ENCODE results near the gene MORN1. TPM values are rescaled to one million over a fixed set of nuclear protein-coding genes. Genes with fewer than 3 reads are reported as not detected.
"Not testable (repeated sequence)": the region's sequence is repeated elsewhere in the genome, so short reads cannot be mapped to it uniquely, and the experiment has no call there.

MORN1 gene
- total and polyA plus RNA-seq, 8 donors = 4.7 to 9.3 (median 5.3) TPM

GRCh38 chr1:2336499-2336898, 54.9 kb downstream of the MORN1 start:
- H3K27me3 ChIP-seq = no peaks in the 10 kb centered on the region
- H3K9me3 ChIP-seq = no peaks in the 10 kb centered on the region
- WGBS, 2 donors = 70 to 81% methylated on average over 9 to 11 of the region's 11 CpGs
- intact Hi-C loops (cut with DNase I) = no loop called here
- FAIRE-seq (no peak), ATAC-seq (no peak), DNase-seq (no peak)
- H3K27ac ChIP-seq = no peak overlapping the region
- no peaks in the 10 kb centered on the region for H3K36me3 ChIP-seq
- TF ChIP-seq CTCF (IDR thresholded peaks at IDR 0.05) = no peak
- no peaks in the 10 kb centered on the region for H3K4me1 ChIP-seq
- H3K4me3 ChIP-seq = no peak overlapping the region

GRCh38 chr1:2335721-2336455, 55.5 kb downstream of the MORN1 start:
- Histone ChIP-seq H3K4me1 (no peaks in the 10 kb centered on the region), H3K9me3 (no peaks in the 10 kb centered on the region), H3K27ac (no peak overlapping the region), H3K36me3 (no peaks in the 10 kb centered on the region), H3K4me3 (no peak overlapping the region), H3K27me3 (no peaks in the 10 kb centered on the region)
- intact Hi-C loops (cut with DNase I) = no loop called here
- DNase-seq (no peak), ATAC-seq (no peak), FAIRE-seq (no peak)
- TF ChIP-seq CTCF (IDR thresholded peaks at IDR 0.05) = no peak
- WGBS, 2 donors = 76 to 82% methylated on average over 35 to 36 of the region's 36 CpGs

- Histone ChIP-seq H3K36me3 (no peaks in the 10 kb centered on the region), H3K27ac (no peak overlapping the region), H3K4me1 (no peaks in the 10 kb centered on the region), H3K9me3 (no peaks in the 10 kb centered on the region), H3K4me3 (no peak overlapping the region), H3K27me3 (no peaks in the 10 kb centered on the region)
- 75 to 76% methylated on average over 33 of the region's 33 CpGs for WGBS, 2 donors
- FAIRE-seq = no peak
- DNase-seq = no peak
- intact Hi-C loops (cut with DNase I) = no loop called here
- TF ChIP-seq CTCF (IDR thresholded peaks at IDR 0.05) = no peak
- no peak for ATAC-seq
Observed at GRCh38 chr1:2334883-2335534, 56.3 kb downstream of the MORN1 start.

- ATAC-seq (no peak), DNase-seq (no peak), FAIRE-seq (no peak)
- WGBS, 2 donors = 84 to 93% methylated on average over 21 of the region's 21 CpGs
- Histone ChIP-seq H3K9me3 (no peaks in the 10 kb centered on the region), H3K4me1 (no peaks in the 10 kb centered on the region), H3K4me3 (no peak overlapping the region), H3K36me3 (no peaks in the 10 kb centered on the region), H3K27me3 (no peaks in the 10 kb centered on the region), H3K27ac (no peak overlapping the region)
- intact Hi-C loops (cut with DNase I) = no loop called here
- no peak for TF ChIP-seq CTCF (IDR thresholded peaks at IDR 0.05)
Observed at GRCh38 chr1:2334366-2334765, 57.0 kb downstream of the MORN1 start.

- H3K9me3 ChIP-seq; H3K27me3 ChIP-seq; H3K4me3 ChIP-seq; H3K36me3 ChIP-seq; H3K27ac ChIP-seq; ATAC-seq; FAIRE-seq; H3K4me1 ChIP-seq; intact Hi-C loops (cut with DNase I); DNase-seq: not testable (repeated sequence)
- 87 to 92% methylated on average over 18 to 33 of the region's 33 CpGs for WGBS, 2 donors
Observed at GRCh38 chr1:2331580-2331979, 59.8 kb downstream of the MORN1 start.

Measured in pancreas (tissue), 10 donors.